Heart left ventricle (tissue), 16 donors: ENCODE measurements around the gene HSF5. TPM values are rescaled to one million over a fixed set of nuclear protein-coding genes. Genes with fewer than 3 reads are reported as not detected.

Experiments
- ATAC-seq, 4 donors: fragments of 200-7000 bp; cut with Tn5 transposase; one replicate each; pipeline ENCODE4 v1.9.1; 2020 to 2022; ENCODE audit warnings: moderate library complexity in 4 of 4, mild to moderate bottlenecking in 3 of 4, moderate number of reproducible peaks in 1 of 4
- DNase-seq, 5 donors: peaks; one replicate each; pipeline ENCODE4 v3.0.0-alpha.2; 2020
- H3K27ac ChIP-seq, 12 donors: fragments of 200-600 bp; sonication (generic) in 4 of 12; one replicate each; pipeline versions ENCODE4 v1.5.0 to v1.8.0; 2016 to 2022; ENCODE audit warnings: mild to moderate bottlenecking in 2 of 12
- H3K27me3 ChIP-seq, 9 donors: fragments of 200-600 bp; sonication (generic) in 2 of 9; one replicate each; pipeline versions ENCODE4 v1.5.1 to v1.8.0; 2016 to 2022; ENCODE audit warnings: mild to moderate bottlenecking in 3 of 9
- H3K36me3 ChIP-seq, 9 donors: fragments of 200-600 bp; sonication (generic) in 2 of 9; one replicate each; pipeline versions ENCODE4 v1.5.0 to v1.8.0; 2018 to 2022; ENCODE audit warnings: mild to moderate bottlenecking in 2 of 9
- H3K4me1 ChIP-seq, 12 donors: fragments of 200-600 bp; sonication (generic) in 4 of 12; one replicate each; pipeline versions ENCODE4 v1.5.0 to v1.8.0; 2016 to 2022; ENCODE audit warnings: mild to moderate bottlenecking in 3 of 12
- H3K4me3 ChIP-seq, 12 donors: fragments of 200-600 bp; sonication (generic) in 4 of 12; one replicate each; pipeline versions ENCODE4 v1.5.0 to v1.8.0; 2017 to 2022; ENCODE audit warnings: mild to moderate bottlenecking in 9 of 12, moderate library complexity in 4 of 12
- H3K9me3 ChIP-seq, 12 donors: fragments of 200-600 bp; sonication (generic) in 4 of 12; one replicate each; pipeline versions ENCODE4 v1.5.0 to v1.8.0; 2016 to 2022; ENCODE audit warnings: mild to moderate bottlenecking in 1 of 12
- CTCF ChIP-seq, 12 donors: fragments of 200-600 bp; sonication (generic) in 4 of 12; IDR thresholded peaks; one replicate each; pipeline versions ENCODE4 v1.5.0 to v1.8.0; 2018 to 2022; ENCODE audit warnings: antibody characterized with exemption in 12 of 12, mild to moderate bottlenecking in 5 of 12
- POLR2A ChIP-seq, 2 donors: fragments of 450-650 bp; IDR thresholded peaks; one replicate each; pipeline ENCODE4 v1.6.1; 2017; ENCODE audit warnings: antibody characterized with exemption in 2 of 2, mild to moderate bottlenecking in 2 of 2, moderate library complexity in 2 of 2
- WGBS, 4 donors: extraction: QIAGEN DNeasy Blood & Tissue Kit in 2 of 4; methylation state at CpG; one replicate each; pipeline versions ENCODE4 v1.1.5 to v1.1.7; 2013 to 2018; 5-methylcytosine and 5-hydroxymethylcytosine counted together
- intact Hi-C, 10 donors: fragments of 100-400 bp; cut with DNase I; formaldehyde crosslinking; loops; one replicate each; pipeline versions ENCODE4 v1.11.1 to v1.14.2; 2022
- polyA plus RNA-seq, 2 donors: library from polyadenylated mRNA; stranded (reverse); fragments of 200-250 nt; gene quantifications; one replicate each; pipeline ENCODE4 v1.2.3, GENCODE V29; 2013
- total RNA-seq, 9 donors: library from RNA; depleted of rRNA in 2 of 9; stranded (reverse); fragments of >200 nt in 2 of 9; fragmentation: NEBNext Ultra II Directional in 3 of 9; extraction: Animal tissue kit (Norgen Biotek cat#: 25700) in 3 of 9; gene quantifications; one replicate each; pipeline versions ENCODE4 v1.1.0 to v1.2.4, GENCODE V29; 2016 to 2023
- donor health status: ischemic (EF 13 %, LVEDD 7.1; RV severe dilation, severe dysfunction).
- donor health status: healthy with polysubstance abuse.
- donor health status: DM: no; HTN: yes; CAD: no.
- donor health status: DM: no; HTN: no; CAD: no.
- donor health status: ischemic (EF 25% LVEDD 6.9; RV normal size, moderate dysfunction).
- donor health status: ischemic (EF 25% LVEDD 5.7; RV mildly dilated, moderate dysfunction).
- donor health status: healthy.
- donor health status: DM: yes; HTN: yes; CAD: no.
- donor health status: ischemic (EF 35%, LVEDD 5.7; RV mildly dilated, moderate dysfunction).
- donor health status: nonischemic (EF 11% LVEDD 7.7; RV severe dilation, severe dysfunction).
- donor health status: DM: yes; HTN: yes; CAD: no.
- donor health status: PGD.
- donor health status: ischemic (EF 29% LVEDD 5.4; RV normal size, mild dysfunction).
- donor health status: nonischemic (EF 23%, LVEDD 6.1; RV moderate dilation, normal function).

Gene HSF5
- total and polyA plus RNA-seq, 11 donors = 0.06 to 0.19 TPM; not detected in 9

- Histone ChIP-seq H3K27ac (no peak overlapping the region), H3K4me3 (no peak overlapping the region), H3K4me1 (peaks cover 0 to 32% (median 0%) of the 10 kb centered on the region in 12 donors), H3K36me3 (no peaks in the 10 kb centered on the region), H3K27me3 (peaks cover 0 to 13% (median 0%) of the 10 kb centered on the region in 9 donors), H3K9me3 (no peaks in the 10 kb centered on the region)
- TF ChIP-seq CTCF (IDR thresholded peaks at IDR 0.05) = no peak
- TF ChIP-seq POLR2A (IDR thresholded peaks at IDR 0.05) = no peak
- 82 to 93% (median 83%) methylated on average over 3 of the region's 3 CpGs for WGBS, 4 donors
- DNase-seq = no peak
- intact Hi-C loops = no loop called here
- no peak for ATAC-seq
Observed at GRCh38 chr17:58384897-58385296, 103.3 kb downstream of the HSF5 start.

GRCh38 chr17:58383892-58384462, 104.2 kb downstream of the HSF5 start:
- no peaks in the 10 kb centered on the region for H3K9me3 ChIP-seq
- peaks cover 0 to 32% (median 0%) of the 10 kb centered on the region in 12 donors for H3K4me1 ChIP-seq
- no peaks in the 10 kb centered on the region for H3K36me3 ChIP-seq
- DNase-seq (no peak), ATAC-seq (no peak)
- TF ChIP-seq CTCF (IDR thresholded peaks at IDR 0.05) = no peak
- TF ChIP-seq POLR2A (IDR thresholded peaks at IDR 0.05) = no peak
- H3K4me3 ChIP-seq = no peak overlapping the region
- intact Hi-C loops = no loop called here
- peaks cover 0 to 13% (median 0%) of the 10 kb centered on the region in 9 donors for H3K27me3 ChIP-seq
- WGBS, 4 donors = 61 to 72% (median 69%) methylated on average over 4 of the region's 4 CpGs
- H3K27ac ChIP-seq = no peak overlapping the region

- intact Hi-C loops = no loop called here
- peaks cover 0 to 9% (median 0%) of the 10 kb centered on the region in 9 donors for H3K27me3 ChIP-seq
- no peak for ATAC-seq
- DNase-seq = no peak
- peaks cover 0 to 32% (median 0%) of the 10 kb centered on the region in 12 donors for H3K4me1 ChIP-seq
- H3K4me3 ChIP-seq = no peak overlapping the region
- no peaks in the 10 kb centered on the region for H3K9me3 ChIP-seq
- TF ChIP-seq POLR2A (IDR thresholded peaks at IDR 0.05) (no peak), CTCF (IDR thresholded peaks at IDR 0.05) (no peak)
- H3K36me3 ChIP-seq = no peaks in the 10 kb centered on the region
- 81 to 89% (median 86%) methylated on average over 1 of the region's 1 CpG for WGBS, 4 donors
- no peak overlapping the region for H3K27ac ChIP-seq
Observed at GRCh38 chr17:58382872-58383242, 105.4 kb downstream of the HSF5 start.

DNA sequence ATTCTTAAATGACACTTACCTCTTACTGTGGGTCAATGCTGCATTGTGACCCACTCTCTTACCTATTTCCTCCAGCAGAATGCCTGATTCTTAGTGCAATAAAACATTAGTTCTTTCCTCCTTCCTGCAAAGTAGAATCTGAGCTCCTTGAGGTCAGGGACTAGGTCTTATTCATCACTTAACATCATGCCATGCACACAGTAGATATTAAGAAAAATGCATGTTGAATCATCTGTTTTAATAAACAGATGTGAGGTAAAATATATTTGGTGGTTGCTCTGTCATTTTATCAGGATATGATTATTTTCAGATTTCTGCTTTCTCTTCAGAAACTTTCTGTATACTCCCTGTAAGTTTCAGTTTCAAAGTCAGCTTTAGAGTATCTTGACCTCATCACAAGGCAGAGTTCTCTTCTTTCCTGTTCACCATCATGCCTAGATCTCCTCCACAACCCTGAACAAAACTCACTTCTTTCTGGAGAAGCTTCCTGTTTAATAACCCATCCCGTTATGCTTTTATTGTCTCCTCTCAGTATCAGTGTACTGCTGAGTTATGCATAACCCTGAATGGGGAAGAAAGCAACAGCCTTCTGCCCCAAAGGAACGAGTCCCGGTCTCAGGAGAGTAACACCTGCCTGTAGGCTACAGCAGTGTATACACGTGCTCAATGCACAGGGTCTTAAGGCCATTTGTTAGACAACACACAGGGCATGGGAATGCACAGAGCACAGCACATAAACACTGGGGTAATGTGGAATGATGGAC, 105.9 kb downstream of the HSF5 start:
- TF ChIP-seq CTCF (IDR thresholded peaks at IDR 0.05) (no peak), POLR2A (IDR thresholded peaks at IDR 0.05) (no peak)
- DNase-seq = no peak
- Histone ChIP-seq H3K36me3 (no peaks in the 10 kb centered on the region), H3K9me3 (no peaks in the 10 kb centered on the region), H3K4me3 (no peak overlapping the region), H3K27ac (peak overlapping the region in 1 of 12 donors; percentile 2), H3K27me3 (peaks cover 0 to 7% (median 0%) of the 10 kb centered on the region in 9 donors), H3K4me1 (peaks cover 0 to 33% (median 0%) of the 10 kb centered on the region in 12 donors)
- intact Hi-C loops = no loop called here
- ATAC-seq = no peak
- WGBS, 4 donors = 58 to 76% (median 68%) methylated on average over 4 of the region's 4 CpGs
